GM12874 (cell line): ENCODE data around the gene MICAL3.

Experiments
- TF ChIP-seq, protein P1 (sequence below): IDR thresholded peaks from 2 replicates; pipeline ENCODE4 v1.5.1; 2011; ENCODE audit warnings: low read depth, mild to moderate bottlenecking, control low read depth, low read length, moderate library complexity; ENCODE audit not compliant: insufficient read depth

MICAL3 gene

GRCh38 chr22:18062421-18062820 lies 38.1 kb upstream of the MICAL3 start:
- TF ChIP-seq, protein P1, sequence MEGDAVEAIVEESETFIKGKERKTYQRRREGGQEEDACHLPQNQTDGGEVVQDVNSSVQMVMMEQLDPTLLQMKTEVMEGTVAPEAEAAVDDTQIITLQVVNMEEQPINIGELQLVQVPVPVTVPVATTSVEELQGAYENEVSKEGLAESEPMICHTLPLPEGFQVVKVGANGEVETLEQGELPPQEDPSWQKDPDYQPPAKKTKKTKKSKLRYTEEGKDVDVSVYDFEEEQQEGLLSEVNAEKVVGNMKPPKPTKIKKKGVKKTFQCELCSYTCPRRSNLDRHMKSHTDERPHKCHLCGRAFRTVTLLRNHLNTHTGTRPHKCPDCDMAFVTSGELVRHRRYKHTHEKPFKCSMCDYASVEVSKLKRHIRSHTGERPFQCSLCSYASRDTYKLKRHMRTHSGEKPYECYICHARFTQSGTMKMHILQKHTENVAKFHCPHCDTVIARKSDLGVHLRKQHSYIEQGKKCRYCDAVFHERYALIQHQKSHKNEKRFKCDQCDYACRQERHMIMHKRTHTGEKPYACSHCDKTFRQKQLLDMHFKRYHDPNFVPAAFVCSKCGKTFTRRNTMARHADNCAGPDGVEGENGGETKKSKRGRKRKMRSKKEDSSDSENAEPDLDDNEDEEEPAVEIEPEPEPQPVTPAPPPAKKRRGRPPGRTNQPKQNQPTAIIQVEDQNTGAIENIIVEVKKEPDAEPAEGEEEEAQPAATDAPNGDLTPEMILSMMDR, result no peak

DNA sequence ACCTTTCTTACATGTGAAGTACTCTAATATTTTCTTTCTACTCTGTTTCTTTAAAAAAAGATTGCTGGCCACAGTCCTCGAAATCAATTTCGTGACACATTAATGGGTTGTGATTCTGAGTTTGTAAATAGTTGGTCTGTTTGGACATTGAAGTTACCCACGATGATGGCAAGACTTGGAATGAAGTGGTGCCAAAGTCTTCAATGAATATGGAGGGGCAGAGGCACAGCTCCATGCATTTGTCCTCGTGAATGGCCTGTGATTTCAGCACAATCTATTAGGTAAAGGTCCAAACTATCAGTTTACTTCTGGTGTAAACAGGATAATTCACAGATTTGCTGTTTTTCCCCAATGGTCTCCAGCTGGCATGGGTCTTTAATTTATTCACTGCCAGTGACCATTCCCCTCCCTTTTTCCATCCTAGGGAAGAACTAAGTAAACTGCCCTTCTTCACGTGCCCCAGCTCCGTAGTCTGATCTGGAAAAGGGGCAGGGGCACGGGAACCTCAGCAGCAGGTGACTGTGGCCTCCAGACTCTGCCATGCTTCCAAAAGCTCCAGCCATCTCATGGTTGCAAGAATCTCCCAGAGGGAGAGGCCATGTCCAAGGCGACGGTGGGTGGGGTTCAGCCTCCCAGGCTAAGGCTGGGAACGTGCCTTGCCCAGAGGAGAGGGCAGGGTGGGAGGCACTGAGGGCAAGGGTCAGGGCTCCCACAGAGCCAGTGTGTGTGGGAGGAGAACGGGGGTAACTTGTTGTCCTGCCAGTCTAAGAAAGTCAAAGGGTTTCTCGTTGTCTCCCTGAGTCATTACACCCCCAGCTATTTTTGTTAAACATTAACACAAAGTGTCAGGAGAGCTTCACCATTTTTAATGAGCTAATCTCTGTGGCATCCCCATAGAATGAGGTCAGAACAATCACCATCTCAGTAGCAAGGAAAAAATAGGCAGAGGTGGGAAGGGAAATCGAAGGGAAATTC lies 36.6 kb upstream of the MICAL3 start:
- TF ChIP-seq, protein P1, result no peak

GRCh38 chr22:18059991-18060390 lies 35.6 kb upstream of the MICAL3 start:
- TF ChIP-seq, protein P1, result no peak

- TF ChIP-seq, protein P1, result no peak
These were observed 35.1 kb upstream of the MICAL3 start for GRCh38 chr22:18059473-18059872.

DNA sequence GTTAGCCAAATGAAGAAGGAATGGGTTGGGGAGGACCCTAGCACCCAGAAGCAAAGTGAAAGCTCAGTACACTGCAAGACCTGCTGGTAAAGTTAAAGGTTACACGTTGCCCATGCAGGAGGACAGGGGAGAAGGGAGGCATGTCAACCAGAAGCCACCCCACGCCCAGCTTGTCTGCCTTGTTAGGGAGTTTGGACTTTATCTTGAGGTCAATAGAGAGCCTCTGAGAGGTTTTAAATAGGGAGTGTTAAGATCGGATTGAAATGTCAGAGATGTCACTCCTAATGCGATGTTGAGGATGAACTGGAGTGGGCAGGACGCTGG lies 34.7 kb upstream of the MICAL3 start:
- TF ChIP-seq, protein P1, result no peak

DNA sequence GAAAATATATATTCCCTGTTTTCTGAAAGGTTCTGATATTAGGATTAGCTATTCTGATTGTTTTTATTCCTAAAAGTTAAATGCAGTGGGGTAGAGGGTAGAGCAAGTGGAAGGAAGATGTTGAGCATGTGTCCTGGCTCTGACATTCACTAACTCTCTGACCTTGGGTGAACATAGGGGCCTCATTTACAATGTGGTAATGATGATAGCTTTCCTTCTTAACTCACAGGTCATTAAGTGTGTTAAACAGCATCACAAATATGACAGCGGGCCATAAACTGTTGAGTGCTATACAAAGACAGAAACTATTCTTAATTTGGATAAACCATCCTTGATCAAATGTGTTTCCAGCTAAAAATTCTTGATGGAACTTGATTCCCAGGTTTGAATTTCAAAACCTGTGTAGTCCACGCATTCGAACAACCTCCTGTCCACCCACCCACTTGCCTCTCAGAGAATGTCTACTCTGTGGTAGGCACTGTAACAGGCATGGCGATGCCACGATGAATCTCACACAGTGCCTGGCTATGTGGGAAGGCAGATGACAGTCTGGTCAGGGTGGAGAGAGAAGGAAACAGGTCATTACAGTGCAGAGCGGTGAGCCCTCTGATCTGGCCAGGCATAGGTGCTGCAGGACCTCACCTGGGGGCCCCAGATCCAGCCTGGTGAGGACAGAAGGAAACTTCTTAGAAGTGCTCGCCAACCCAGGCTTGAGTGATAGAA lies 34.2 kb upstream of the MICAL3 start:
- TF ChIP-seq, protein P1, result no peak

DNA sequence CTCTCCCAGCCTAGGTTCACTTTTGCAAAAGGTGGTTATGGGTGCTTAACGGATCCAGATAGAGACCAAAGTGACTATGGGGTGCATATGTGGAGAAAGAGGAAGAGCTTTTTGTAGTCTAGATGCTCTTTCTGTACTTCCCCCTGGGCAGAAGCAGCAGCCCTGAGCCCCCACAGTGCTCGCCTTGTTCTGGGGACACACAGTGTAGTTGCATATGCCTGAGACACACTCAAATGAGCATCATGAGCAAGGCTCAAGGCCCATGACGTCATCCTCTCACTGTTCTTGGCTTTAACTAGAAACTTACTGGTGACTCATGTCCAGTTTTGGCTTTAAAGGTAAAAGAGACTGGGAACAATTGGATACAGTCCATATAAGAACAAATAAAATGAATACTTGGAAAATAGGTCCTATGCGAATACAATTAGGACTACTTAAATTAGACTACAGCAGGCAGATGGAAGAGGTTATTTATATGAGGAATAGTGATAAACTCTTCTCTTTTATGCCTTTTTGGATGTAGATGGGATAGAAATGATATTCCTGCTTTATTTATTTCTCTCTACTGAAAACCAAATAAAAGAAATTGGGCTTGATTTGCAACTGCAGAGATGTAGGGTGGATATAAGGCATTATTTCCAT lies 33.3 kb upstream of the MICAL3 start:
- TF ChIP-seq, protein P1, result no peak
